T-helper 2 cell treated with Interferon-gamma antibody and Interleukin-4, amounts not matched to agents 5 μg/mL and 100 μg/mL, for 36 hours (primary cell): ENCODE measurements around the gene ATF5.

ENCODE experiments used
- DNase-seq: peaks from one replicate; pipeline ENCODE4 v3.0.0; 2021; ENCODE audit warnings: low spot score
- H3K27ac Mint-ChIP-seq: one replicate; pipeline ENCODE4 v1.8.0; 2021; ENCODE audit warnings: mild to moderate bottlenecking, mixed read lengths
- H3K27me3 Mint-ChIP-seq: one replicate; pipeline ENCODE4 v1.8.0; 2021; ENCODE audit warnings: low read depth, mixed read lengths
- H3K36me3 Mint-ChIP-seq: one replicate; pipeline ENCODE4 v1.8.0; 2021; ENCODE audit warnings: low read depth, mixed read lengths
- H3K4me1 Mint-ChIP-seq: one replicate; pipeline ENCODE4 v1.8.0; 2021; ENCODE audit warnings: low read depth, mixed read lengths
- H3K4me3 Mint-ChIP-seq: one replicate; pipeline ENCODE4 v1.8.0; 2022; ENCODE audit warnings: mild to moderate bottlenecking, moderate library complexity, mixed read lengths
- H3K9me3 Mint-ChIP-seq: one replicate; pipeline ENCODE4 v1.8.0; 2021; ENCODE audit warnings: mixed read lengths

The ATF5 gene, protein sequence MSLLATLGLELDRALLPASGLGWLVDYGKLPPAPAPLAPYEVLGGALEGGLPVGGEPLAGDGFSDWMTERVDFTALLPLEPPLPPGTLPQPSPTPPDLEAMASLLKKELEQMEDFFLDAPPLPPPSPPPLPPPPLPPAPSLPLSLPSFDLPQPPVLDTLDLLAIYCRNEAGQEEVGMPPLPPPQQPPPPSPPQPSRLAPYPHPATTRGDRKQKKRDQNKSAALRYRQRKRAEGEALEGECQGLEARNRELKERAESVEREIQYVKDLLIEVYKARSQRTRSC

GRCh38 chr19:49929121-49929610 is at the start of gene ATF5, which contains the start of gene NUP62:
Gene ATF5 (plus strand): TSS chr19:49929205. CDS start chr19:49930851, 1,646 bp downstream.
Gene NUP62 (minus strand): TSS chr19:49929504. CDS start chr19:49909807, 19,697 bp downstream.
- Mint-ChIP-seq H3K27ac (peak within 1 kb of the TSS; percentile 99), H3K27me3 (no peaks in the 10 kb centered on the region), H3K4me1 (peaks cover 40% of the 10 kb centered on the region), H3K9me3 (no peaks in the 10 kb centered on the region), H3K36me3 (peaks cover 46% of the 10 kb centered on the region), H3K4me3 (peak within 1 kb of the TSS; percentile 98)
- DNase-seq: peak; percentile 90

GRCh38 chr19:49879243-49879963 is 49.6 kb upstream of the ATF5 start:
- Mint-ChIP-seq H3K4me1 (peaks cover 19% of the 10 kb centered on the region), H3K9me3 (no peaks in the 10 kb centered on the region), H3K36me3 (peaks cover 34% of the 10 kb centered on the region), H3K27me3 (no peaks in the 10 kb centered on the region), H3K4me3 (peak overlapping the region; percentile 15), H3K27ac (peak overlapping the region; percentile 60)
- DNase-seq: no peak

GRCh38 chr19:49880162-49880869 is 48.7 kb upstream of the ATF5 start:
- H3K4me1 Mint-ChIP-seq: peaks cover 15% of the 10 kb centered on the region
- H3K9me3 Mint-ChIP-seq: no peaks in the 10 kb centered on the region
- no peak for DNase-seq
- no peaks in the 10 kb centered on the region for H3K27me3 Mint-ChIP-seq
- no peak overlapping the region for H3K27ac Mint-ChIP-seq
- H3K4me3 Mint-ChIP-seq: no peak overlapping the region
- peaks cover 41% of the 10 kb centered on the region for H3K36me3 Mint-ChIP-seq

DNA sequence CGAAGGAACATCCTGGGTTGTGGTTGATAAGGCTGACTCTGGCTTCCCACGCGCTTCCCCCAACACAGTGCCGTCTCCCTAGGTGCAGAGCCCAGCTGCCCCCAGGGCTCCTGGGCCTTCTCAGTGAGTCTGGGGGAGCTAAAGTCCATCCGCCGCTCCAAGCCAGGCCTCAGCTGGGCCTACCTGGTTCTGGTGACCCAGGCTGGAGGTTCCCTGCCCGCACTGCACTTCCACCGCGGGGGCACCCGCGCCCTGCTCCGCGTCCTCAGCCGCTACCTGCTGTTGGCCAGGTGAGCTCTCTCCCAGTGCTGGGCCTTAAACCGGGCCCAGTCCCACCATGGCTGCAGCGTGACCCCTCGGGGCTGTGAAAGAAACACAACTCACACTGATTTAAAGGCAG is 47.8 kb upstream of the ATF5 start:
- no peaks in the 10 kb centered on the region for H3K27me3 Mint-ChIP-seq
- no peak overlapping the region for H3K4me3 Mint-ChIP-seq
- H3K9me3 Mint-ChIP-seq: no peaks in the 10 kb centered on the region
- peaks cover 42% of the 10 kb centered on the region for H3K36me3 Mint-ChIP-seq
- no peak overlapping the region for H3K27ac Mint-ChIP-seq
- DNase-seq: no peak
- peaks cover 9% of the 10 kb centered on the region for H3K4me1 Mint-ChIP-seq

DNA sequence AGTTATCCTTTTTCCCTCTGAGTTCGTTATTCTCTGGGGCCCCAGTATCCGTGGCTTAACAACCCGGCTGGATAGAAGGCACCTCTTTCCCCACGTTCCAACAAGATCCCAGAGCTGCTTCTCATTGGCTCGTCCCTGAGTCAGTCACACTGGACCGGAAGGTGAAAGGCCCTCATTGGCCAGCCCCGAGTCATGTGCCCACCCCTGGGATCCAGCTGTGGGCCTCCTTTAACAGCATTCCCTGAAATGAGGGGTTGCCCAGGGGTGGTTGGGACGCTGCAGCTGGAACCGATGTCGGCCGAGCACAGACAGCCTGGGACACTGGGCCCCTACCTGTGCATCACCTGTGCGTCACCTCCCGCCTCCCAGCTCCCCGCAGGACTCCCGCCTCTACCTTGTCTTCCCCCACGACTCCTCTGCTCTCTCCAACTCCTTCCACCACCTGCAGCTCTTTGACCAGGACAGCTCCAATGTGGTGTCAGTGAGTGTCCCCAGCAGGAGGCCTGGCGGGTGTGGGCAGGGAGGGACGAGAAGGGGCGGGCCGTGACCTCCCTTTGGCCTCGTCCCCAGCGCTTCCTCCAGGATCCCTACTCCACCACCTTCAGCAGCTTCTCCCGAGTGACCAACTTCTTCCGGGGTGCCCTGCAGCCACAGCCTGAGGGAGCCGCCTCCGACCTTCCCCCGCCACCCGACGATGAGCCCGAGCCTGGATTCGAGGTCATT is 47.2 kb upstream of the ATF5 start:
- Mint-ChIP-seq H3K27me3 (no peaks in the 10 kb centered on the region), H3K9me3 (no peaks in the 10 kb centered on the region), H3K4me1 (peaks cover 9% of the 10 kb centered on the region), H3K36me3 (peaks cover 42% of the 10 kb centered on the region), H3K4me3 (no peak overlapping the region), H3K27ac (no peak overlapping the region)
- no peak for DNase-seq

DNA sequence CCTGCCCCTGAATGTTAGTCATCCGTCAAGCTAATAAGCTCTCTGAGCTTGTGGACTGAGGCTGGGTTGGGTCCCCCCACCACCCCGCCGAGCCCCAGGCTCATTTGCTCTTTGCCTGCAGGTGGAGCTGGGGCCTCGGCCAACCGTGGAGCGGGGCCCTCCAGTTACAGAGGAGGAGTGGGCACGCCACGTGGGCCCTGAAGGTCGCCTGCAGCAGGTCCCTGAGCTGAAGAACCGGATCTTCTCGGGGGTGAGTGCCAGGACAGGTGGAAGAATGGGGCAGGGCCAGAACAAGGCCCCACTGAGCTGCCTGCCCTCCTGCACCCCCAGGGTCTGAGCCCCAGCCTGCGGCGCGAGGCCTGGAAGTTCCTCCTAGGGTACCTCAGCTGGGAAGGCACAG is 46.4 kb upstream of the ATF5 start:
- H3K4me1 Mint-ChIP-seq: peaks cover 9% of the 10 kb centered on the region
- no peak overlapping the region for H3K4me3 Mint-ChIP-seq
- no peaks in the 10 kb centered on the region for H3K27me3 Mint-ChIP-seq
- peaks cover 42% of the 10 kb centered on the region for H3K36me3 Mint-ChIP-seq
- H3K27ac Mint-ChIP-seq: no peak overlapping the region
- H3K9me3 Mint-ChIP-seq: no peaks in the 10 kb centered on the region
- no peak for DNase-seq

DNA sequence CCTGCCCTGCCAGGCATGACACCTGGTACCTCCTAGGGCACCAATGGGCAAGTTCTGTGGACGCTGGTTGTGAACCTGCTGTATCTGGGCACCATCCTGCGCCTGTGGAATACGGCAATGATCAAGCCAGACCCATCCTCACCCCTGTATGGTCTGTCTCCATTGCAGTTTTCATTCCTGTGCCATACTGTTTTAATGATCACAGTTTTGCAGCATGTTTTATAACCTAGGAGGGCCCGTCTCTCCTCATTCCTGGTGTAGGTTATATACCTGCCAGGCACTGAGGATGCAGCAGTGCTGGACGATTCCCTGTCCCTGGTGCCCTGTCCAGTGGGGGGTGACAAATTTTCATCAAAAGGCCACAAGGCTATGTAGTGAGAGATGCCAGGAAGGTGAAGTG is 45.9 kb upstream of the ATF5 start:
- DNase-seq: no peak
- Mint-ChIP-seq H3K4me1 (peaks cover 6% of the 10 kb centered on the region), H3K36me3 (peaks cover 40% of the 10 kb centered on the region), H3K4me3 (no peak overlapping the region), H3K9me3 (no peaks in the 10 kb centered on the region), H3K27ac (no peak overlapping the region), H3K27me3 (no peaks in the 10 kb centered on the region)

- Mint-ChIP-seq H3K4me3 (no peak overlapping the region), H3K4me1 (peaks cover 1% of the 10 kb centered on the region), H3K27me3 (no peaks in the 10 kb centered on the region), H3K9me3 (no peaks in the 10 kb centered on the region), H3K36me3 (peaks cover 40% of the 10 kb centered on the region), H3K27ac (no peak overlapping the region)
- DNase-seq: no peak
These were observed 44.9 kb upstream of the ATF5 start for GRCh38 chr19:49884109-49884508.

GRCh38 chr19:49884760-49885159 is 44.2 kb upstream of the ATF5 start:
- Mint-ChIP-seq H3K4me1 (no peaks in the 10 kb centered on the region), H3K27ac (no peak overlapping the region), H3K27me3 (no peaks in the 10 kb centered on the region), H3K4me3 (no peak overlapping the region), H3K9me3 (no peaks in the 10 kb centered on the region), H3K36me3 (peaks cover 43% of the 10 kb centered on the region)
- no peak for DNase-seq

DNA sequence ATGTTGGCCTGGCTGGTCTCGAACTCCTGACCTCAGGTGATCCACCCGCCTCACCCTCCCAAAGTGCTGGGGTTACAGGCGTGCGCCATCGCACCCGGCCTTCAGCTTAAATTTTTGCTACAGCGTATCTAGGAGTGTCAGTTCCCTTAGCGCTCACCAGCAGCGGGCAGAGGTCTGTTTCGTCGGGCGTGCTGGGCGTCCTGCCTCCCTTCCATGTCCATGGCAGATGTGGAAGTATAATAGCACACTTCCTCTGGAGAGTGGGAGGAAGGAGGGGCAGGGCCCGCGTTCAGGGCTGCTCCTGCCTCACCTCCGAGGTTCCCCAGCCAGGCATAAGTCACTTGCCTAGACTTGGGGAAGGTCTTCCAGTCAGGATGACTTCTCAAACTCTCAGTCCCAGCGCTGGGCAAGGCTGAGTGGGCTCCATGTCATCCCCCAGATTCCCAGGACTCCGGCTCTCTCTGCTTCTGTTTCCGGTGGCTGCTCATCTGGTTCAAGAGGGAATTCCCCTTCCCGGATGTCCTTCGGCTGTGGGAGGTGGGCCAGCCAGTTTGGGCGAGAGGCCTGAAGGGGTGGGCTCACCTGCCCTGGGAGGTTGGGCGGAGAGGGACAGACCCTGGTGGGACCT is 41.9 kb upstream of the ATF5 start:
- Mint-ChIP-seq H3K4me1 (peaks cover 3% of the 10 kb centered on the region), H3K4me3 (no peak overlapping the region), H3K27me3 (no peaks in the 10 kb centered on the region), H3K9me3 (no peaks in the 10 kb centered on the region), H3K36me3 (peaks cover 34% of the 10 kb centered on the region), H3K27ac (no peak overlapping the region)
- DNase-seq: no peak

GRCh38 chr19:49887665-49888509 is 41.1 kb upstream of the ATF5 start:
- no peaks in the 10 kb centered on the region for H3K9me3 Mint-ChIP-seq
- no peak for DNase-seq
- no peaks in the 10 kb centered on the region for H3K27me3 Mint-ChIP-seq
- peaks cover 26% of the 10 kb centered on the region for H3K36me3 Mint-ChIP-seq
- H3K4me3 Mint-ChIP-seq: no peak overlapping the region
- no peak overlapping the region for H3K27ac Mint-ChIP-seq
- H3K4me1 Mint-ChIP-seq: peaks cover 3% of the 10 kb centered on the region

- Mint-ChIP-seq H3K4me1 (peaks cover 4% of the 10 kb centered on the region), H3K36me3 (peaks cover 21% of the 10 kb centered on the region), H3K9me3 (no peaks in the 10 kb centered on the region), H3K4me3 (no peak overlapping the region), H3K27ac (no peak overlapping the region), H3K27me3 (no peaks in the 10 kb centered on the region)
- no peak for DNase-seq
These were observed 40.5 kb upstream of the ATF5 start for GRCh38 chr19:49888510-49888824.
